AG04450 (cell line): Measurements from ENCODE around the gene PLA2G4F. TPM values are rescaled to one million over a fixed set of nuclear protein-coding genes. Genes with fewer than 3 reads are reported as not detected.

Experiments
- CTCF ChIA-PET: fragments of 300-600, 350-600 bp; formaldehyde crosslinking; extraction: SDS; loops from one replicate; lab custom pipeline; 2022; ENCODE audit warnings: antibody characterized with exemption, inconsistent platforms; lab: Charles Lee
- POLR2A ChIA-PET: fragments of 350-600 bp; formaldehyde crosslinking; extraction: SDS; loops from one replicate; lab custom pipeline; 2021; ENCODE audit warnings: antibody characterized with exemption, inconsistent platforms; lab: Yijun Ruan, JAX
- DNase-seq: peaks from one replicate; pipeline ENCODE4 v3.0.0-alpha.2; 2011; ENCODE audit warnings: low read depth, low spot score
- H3K27ac ChIP-seq: one replicate; pipeline ENCODE4 v1.5.1; 2012; ENCODE audit warnings: low read depth, low read length, control low read depth
- H3K27me3 ChIP-seq: one replicate; pipeline ENCODE4 v1.6.0; 2012; ENCODE audit warnings: low read length; ENCODE audit not compliant: control insufficient read depth, insufficient read depth
- H3K4me3 ChIP-seq: 2 replicates; pipeline ENCODE4 v1.5.1; 2011; ENCODE audit warnings: mild to moderate bottlenecking, low read depth, low read length, control low read depth
- H3K9me3 ChIP-seq: 2 replicates; pipeline ENCODE4 v1.5.1; 2012; ENCODE audit warnings: low read length; ENCODE audit not compliant: control insufficient read depth, insufficient read depth
- CTCF ChIP-seq: IDR thresholded peaks from 2 replicates; pipeline ENCODE4 v1.5.1; 2011; ENCODE audit warnings: low read depth, low read length, control low read depth, inconsistent platforms
- polyA plus RNA-seq: library from polyadenylated mRNA; depleted of rRNA; stranded (reverse); fragments of >200 nt; gene quantifications from 2 replicates; pipeline ENCODE4 v1.2.3, GENCODE V29; 2011

PLA2G4F gene
- polyA plus RNA-seq, 1 experiment, result not detected

GRCh38 chr15:42198516-42198915 lies 42.1 kb upstream of the PLA2G4F start:
- Histone ChIP-seq H3K27me3 (no peaks in the 10 kb centered on the region), H3K9me3 (no peaks in the 10 kb centered on the region), H3K4me3 (no peak overlapping the region), H3K27ac (no peak overlapping the region)
- DNase-seq, result no peak
- CTCF ChIA-PET, result no interaction called here
- TF ChIP-seq CTCF, result no peak
- POLR2A ChIA-PET, result no interaction called here

GRCh38 chr15:42194513-42194912 lies 38.1 kb upstream of the PLA2G4F start:
- Histone ChIP-seq H3K27ac (no peak overlapping the region), H3K9me3 (no peaks in the 10 kb centered on the region), H3K27me3 (no peaks in the 10 kb centered on the region), H3K4me3 (no peak overlapping the region)
- DNase-seq, result peak; percentile 7
- ChIA-PET POLR2A (interaction anchor here (0.6 kb wide), 1 partner anchor 67 kb away, joined by 4 read pairs; no protein-coding TSS in a partner anchor), CTCF (no interaction called here)
- no peak for TF ChIP-seq CTCF

GRCh38 chr15:42193383-42193782 lies 36.9 kb upstream of the PLA2G4F start:
- Histone ChIP-seq H3K27me3 (no peaks in the 10 kb centered on the region), H3K9me3 (no peaks in the 10 kb centered on the region), H3K27ac (no peak overlapping the region), H3K4me3 (no peak overlapping the region)
- no peak for TF ChIP-seq CTCF
- no peak for DNase-seq
- ChIA-PET CTCF (no interaction called here), POLR2A (interaction anchor here (0.7 kb wide), 1 partner anchor 15 kb away, joined by 3 read pairs; the partner anchor contains the start of gene VPS39)

- no peaks in the 10 kb centered on the region for H3K9me3 ChIP-seq
- H3K4me3 ChIP-seq, result no peak overlapping the region
- no peaks in the 10 kb centered on the region for H3K27me3 ChIP-seq
- no peak for TF ChIP-seq CTCF
- ChIA-PET POLR2A (no interaction called here), CTCF (interaction anchor here (1.2 kb wide), 1 partner anchor 193 kb away, joined by 3 read pairs; no protein-coding TSS in a partner anchor)
- H3K27ac ChIP-seq, result no peak overlapping the region
- no peak for DNase-seq
These were observed 35.3 kb upstream of the PLA2G4F start for GRCh38 chr15:42191610-42192346.

GRCh38 chr15:42190370-42190769 lies 33.9 kb upstream of the PLA2G4F start:
- CTCF ChIA-PET, result no interaction called here
- POLR2A ChIA-PET, result no interaction called here
- no peak overlapping the region for H3K27ac ChIP-seq
- no peak overlapping the region for H3K4me3 ChIP-seq
- H3K27me3 ChIP-seq, result no peaks in the 10 kb centered on the region
- DNase-seq, result no peak
- no peak for TF ChIP-seq CTCF
- H3K9me3 ChIP-seq, result no peaks in the 10 kb centered on the region
